Glutamatergic neuron (in vitro differentiated cells): Measurements from ENCODE around the gene UBE4B. TPM values are rescaled to one million over a fixed set of nuclear protein-coding genes. Genes with fewer than 3 reads are reported as not detected.
"Not testable (repeated sequence)": the region's sequence is repeated elsewhere in the genome, so short reads cannot be mapped to it uniquely, and the experiment has no call there.

Experiments used
- DNase-seq: peaks from one replicate; pipeline ENCODE4 v3.0.0; 2022
- H3K27ac Mint-ChIP-seq: one replicate; pipeline ENCODE4 v1.8.0; 2020; ENCODE audit warnings: mild to moderate bottlenecking, mixed read lengths, inconsistent platforms; ENCODE audit not compliant: unreplicated experiment
- H3K27me3 Mint-ChIP-seq: one replicate; pipeline ENCODE4 v1.8.0; 2020; ENCODE audit warnings: mild to moderate bottlenecking, moderate library complexity, mixed read lengths, inconsistent platforms; ENCODE audit not compliant: unreplicated experiment
- H3K36me3 Mint-ChIP-seq: one replicate; pipeline ENCODE4 v1.8.0; 2020; ENCODE audit warnings: mild to moderate bottlenecking, mixed read lengths, inconsistent platforms; ENCODE audit not compliant: unreplicated experiment
- H3K4me1 Mint-ChIP-seq: one replicate; pipeline ENCODE4 v1.8.0; 2020; ENCODE audit warnings: mild to moderate bottlenecking, low read depth, mixed read lengths, inconsistent platforms; ENCODE audit not compliant: unreplicated experiment
- H3K4me3 Mint-ChIP-seq: one replicate; pipeline ENCODE4 v1.8.0; 2020; ENCODE audit warnings: mild to moderate bottlenecking, mixed read lengths, inconsistent platforms; ENCODE audit not compliant: unreplicated experiment
- H3K9me3 Mint-ChIP-seq: one replicate; pipeline ENCODE4 v1.8.0; 2020; ENCODE audit warnings: mild to moderate bottlenecking, moderate library complexity, mixed read lengths, inconsistent platforms; ENCODE audit not compliant: unreplicated experiment
- total RNA-seq: library from RNA; stranded (reverse); fragmentation: NEBNext Ultra II Directional; extraction: Animal tissue kit (Norgen Biotek cat#: 25700); gene quantifications from one replicate; pipeline ENCODE4 v1.2.1, GENCODE V29; 2021; ENCODE audit not compliant: unreplicated experiment
- TF ChIP-seq, protein P1 (sequence below): fragments of 200-600 bp; sonication (generic); IDR thresholded peaks from one replicate; pipeline ENCODE4 v1.5.0; 2021; ENCODE audit not compliant: partially characterized antibody, unreplicated experiment

The UBE4B gene
- total RNA-seq, 1 donor from 2014 or later, result 94.1 TPM

DNA sequence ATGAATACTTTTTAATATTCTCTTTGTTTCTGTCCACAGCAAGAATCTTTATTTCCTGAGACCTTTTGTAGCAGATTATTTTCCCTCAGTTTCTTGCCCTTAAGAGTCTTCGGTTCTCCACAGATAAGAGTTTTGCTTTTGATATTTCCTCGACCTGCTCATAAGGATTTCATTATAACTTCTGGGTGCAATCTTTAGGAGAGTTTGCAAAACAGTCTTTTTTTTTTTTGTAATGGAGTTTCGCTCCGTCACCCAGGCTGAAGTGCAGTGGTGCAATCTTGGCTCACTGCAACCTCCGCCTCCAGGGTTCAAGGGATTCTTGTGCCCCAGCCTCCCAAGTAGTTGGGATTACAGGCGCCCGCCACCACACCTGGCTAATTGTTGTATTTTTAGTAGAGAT lies 10.1 kb upstream of the UBE4B start:
- H3K9me3 Mint-ChIP-seq, result no peaks in the 10 kb centered on the region
- H3K4me1 Mint-ChIP-seq, result no peaks in the 10 kb centered on the region
- TF ChIP-seq, protein P1, sequence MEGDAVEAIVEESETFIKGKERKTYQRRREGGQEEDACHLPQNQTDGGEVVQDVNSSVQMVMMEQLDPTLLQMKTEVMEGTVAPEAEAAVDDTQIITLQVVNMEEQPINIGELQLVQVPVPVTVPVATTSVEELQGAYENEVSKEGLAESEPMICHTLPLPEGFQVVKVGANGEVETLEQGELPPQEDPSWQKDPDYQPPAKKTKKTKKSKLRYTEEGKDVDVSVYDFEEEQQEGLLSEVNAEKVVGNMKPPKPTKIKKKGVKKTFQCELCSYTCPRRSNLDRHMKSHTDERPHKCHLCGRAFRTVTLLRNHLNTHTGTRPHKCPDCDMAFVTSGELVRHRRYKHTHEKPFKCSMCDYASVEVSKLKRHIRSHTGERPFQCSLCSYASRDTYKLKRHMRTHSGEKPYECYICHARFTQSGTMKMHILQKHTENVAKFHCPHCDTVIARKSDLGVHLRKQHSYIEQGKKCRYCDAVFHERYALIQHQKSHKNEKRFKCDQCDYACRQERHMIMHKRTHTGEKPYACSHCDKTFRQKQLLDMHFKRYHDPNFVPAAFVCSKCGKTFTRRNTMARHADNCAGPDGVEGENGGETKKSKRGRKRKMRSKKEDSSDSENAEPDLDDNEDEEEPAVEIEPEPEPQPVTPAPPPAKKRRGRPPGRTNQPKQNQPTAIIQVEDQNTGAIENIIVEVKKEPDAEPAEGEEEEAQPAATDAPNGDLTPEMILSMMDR, result no peak
- no peak for DNase-seq
- H3K4me3 Mint-ChIP-seq, result no peak overlapping the region
- no peaks in the 10 kb centered on the region for H3K36me3 Mint-ChIP-seq
- no peaks in the 10 kb centered on the region for H3K27me3 Mint-ChIP-seq
- no peak overlapping the region for H3K27ac Mint-ChIP-seq

DNA sequence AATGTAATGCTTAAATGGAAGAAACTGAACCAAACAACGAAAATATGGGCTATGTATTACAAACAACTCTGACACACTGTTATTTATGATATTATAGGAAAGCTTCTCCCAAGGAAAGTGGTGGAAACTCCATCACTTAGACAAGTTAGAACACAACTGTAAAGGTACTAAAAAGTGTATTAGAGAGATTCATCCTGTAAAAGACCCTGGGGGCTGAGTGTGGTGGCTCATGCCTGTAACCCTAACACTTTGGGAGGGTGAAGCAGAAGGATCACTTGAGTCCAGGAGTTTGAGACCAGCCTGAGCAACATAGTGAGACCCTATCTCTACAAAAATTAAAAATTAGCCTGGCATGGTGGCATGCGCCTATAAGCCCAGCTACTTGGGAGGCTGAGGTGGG lies 7.4 kb upstream of the UBE4B start:
- Mint-ChIP-seq H3K4me3 (no peak overlapping the region), H3K9me3 (peaks cover 3% of the 10 kb centered on the region), H3K36me3 (no peaks in the 10 kb centered on the region), H3K27ac (no peak overlapping the region), H3K27me3 (no peaks in the 10 kb centered on the region), H3K4me1 (peaks cover 2% of the 10 kb centered on the region)
- DNase-seq, result no peak
- TF ChIP-seq, protein P1, result no peak

DNA sequence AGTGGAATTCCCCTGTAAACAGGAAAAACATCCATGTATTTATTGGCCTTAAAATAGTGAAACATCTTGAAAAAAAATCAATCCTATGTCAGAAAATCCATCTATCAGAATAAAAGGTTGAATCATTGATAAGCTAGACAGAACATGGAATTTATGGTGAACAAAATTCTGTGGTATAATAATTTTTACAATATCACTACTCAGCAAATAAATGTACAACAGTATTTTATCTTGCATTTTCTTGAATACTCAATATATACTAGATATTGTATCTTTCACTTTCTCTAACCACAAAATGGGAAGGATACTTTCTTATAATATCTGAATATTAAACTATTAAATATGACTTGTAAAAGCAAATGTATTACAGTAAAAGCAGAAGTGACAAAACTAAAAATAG lies 5.7 kb upstream of the UBE4B start:
- peaks cover 5% of the 10 kb centered on the region for H3K4me1 Mint-ChIP-seq

DNA sequence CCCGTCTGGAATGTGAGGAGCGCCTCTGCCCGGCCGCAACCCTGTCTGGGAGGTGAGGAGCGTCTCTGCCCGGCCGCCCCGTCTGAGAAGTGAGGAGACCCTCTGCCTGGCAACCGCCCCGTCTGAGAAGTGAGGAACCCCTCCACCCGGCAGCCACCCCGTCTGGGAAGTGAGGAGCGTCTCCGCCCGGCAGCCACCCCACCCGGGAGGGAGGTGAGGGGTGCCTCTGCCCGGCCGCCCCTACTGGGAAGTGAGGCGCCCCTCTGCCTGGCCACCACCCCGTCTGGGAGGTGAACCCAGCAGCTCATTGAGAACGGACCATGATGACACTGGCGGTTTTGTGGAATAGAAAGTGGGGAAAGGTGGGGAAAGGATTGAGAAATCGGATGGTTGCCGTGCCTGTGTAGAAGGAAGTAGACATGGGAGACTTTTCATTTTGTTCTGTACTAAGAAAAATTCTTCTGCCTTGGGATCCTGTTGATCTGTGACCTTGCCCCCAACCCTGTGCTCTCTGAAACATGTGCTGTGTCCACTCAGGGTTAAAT lies 3.7 kb upstream of the UBE4B start:
- not testable (repeated sequence) for H3K27me3 Mint-ChIP-seq, H3K36me3 Mint-ChIP-seq, H3K9me3 Mint-ChIP-seq, H3K4me3 Mint-ChIP-seq
- DNase-seq, result peak; percentile 19
- Mint-ChIP-seq H3K27ac (peak overlapping the region; percentile 92), H3K4me1 (peaks cover 12% of the 10 kb centered on the region)

More for the DNA sequence above, 5.7 kb upstream of the UBE4B start:
- H3K9me3 Mint-ChIP-seq, result peaks cover 3% of the 10 kb centered on the region
- H3K36me3 Mint-ChIP-seq, result no peaks in the 10 kb centered on the region
- no peak overlapping the region for H3K4me3 Mint-ChIP-seq
- TF ChIP-seq, protein P1, result no peak
- no peaks in the 10 kb centered on the region for H3K27me3 Mint-ChIP-seq
- DNase-seq, result no peak
- no peak overlapping the region for H3K27ac Mint-ChIP-seq

DNA sequence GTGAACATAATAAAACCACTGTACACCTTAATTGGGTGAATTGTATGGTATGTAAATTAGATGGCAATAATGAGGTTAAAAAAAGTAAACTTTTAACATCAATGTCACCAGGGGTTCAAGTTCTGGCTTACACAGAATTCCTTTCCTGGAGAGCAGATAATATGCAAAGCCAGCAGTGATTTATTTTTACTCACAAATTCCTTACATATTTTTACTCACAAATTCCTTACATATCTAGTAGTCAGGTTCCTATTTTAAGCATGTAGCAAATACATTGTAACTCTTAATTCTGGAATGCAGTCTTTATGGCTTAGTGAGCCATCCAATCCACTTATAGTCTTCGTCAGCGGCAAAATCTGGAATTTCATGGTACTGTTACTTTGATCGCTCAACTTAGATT lies 1.3 kb upstream of the UBE4B start:
- H3K4me1 Mint-ChIP-seq, result peaks cover 15% of the 10 kb centered on the region
- peak overlapping the region; percentile 70 for H3K27ac Mint-ChIP-seq
- DNase-seq, result no peak

More for the DNA sequence above, 1.3 kb upstream of the UBE4B start:
- no peaks in the 10 kb centered on the region for H3K36me3 Mint-ChIP-seq
- H3K4me3 Mint-ChIP-seq, result no peak overlapping the region
- H3K9me3 Mint-ChIP-seq, result peaks cover 8% of the 10 kb centered on the region
- TF ChIP-seq, protein P1, result no peak
- no peaks in the 10 kb centered on the region for H3K27me3 Mint-ChIP-seq
